ENCODE data around the gene GALT. TPM values are rescaled to one million over a fixed set of nuclear protein-coding genes. Genes with fewer than 3 reads are reported as not detected.

The GALT gene
- total and polyA plus RNA-seq, 2 experiments from 2014 or later: 31.5 to 35.1 TPM

- TF ChIP-seq ZNF462 (CRISPR knock-in tag; IDR thresholded peaks at IDR 0.05): no peak
- no peak for TF ChIP-seq REST (IDR thresholded peaks at IDR 0.05; ENCODE audit: unreplicated experiment)
- no peak for TF ChIP-seq EZH2 (IDR thresholded peaks at IDR 0.05; ENCODE audit: low read depth, unreplicated experiment)
- no peak for TF ChIP-seq CREB1 (CRISPR knock-in tag; IDR thresholded peaks at IDR 0.05; ENCODE audit: low read depth)
These were observed 6.1 kb downstream of the GALT start (continued) for GRCh38 chr9:34652602-34653000.
